SH-SY5Y (cell line): ENCODE measurements around the gene KDM4D.

Source experiments
- GATA2 ChIP-seq: IDR thresholded peaks from 2 replicates; pipeline ENCODE4 v1.6.1; 2011; ENCODE audit warnings: mild to moderate bottlenecking, low read depth, low read length
- GATA3 ChIP-seq: IDR thresholded peaks from 2 replicates; pipeline ENCODE4 v1.6.1; 2011; ENCODE audit warnings: low read depth, mild to moderate bottlenecking, low read length, moderate library complexity

GRCh38 chr11:94973099-94973968 is at the start of gene KDM4D, which contains the start of gene CWC15:
- no peak for TF ChIP-seq GATA2
- no peak for TF ChIP-seq GATA3
